HG02610 (cell line): ENCODE results near the gene TIGD7.
"Not testable (repeated sequence)": the region's sequence is repeated elsewhere in the genome, so short reads cannot be mapped to it uniquely, and the experiment has no call there.

Experiments used
- ATAC-seq: cut with Tn5 transposase; IDR thresholded peaks from one replicate; pipeline ENCODE4 v1.9.1; 2021; ENCODE audit warnings: mild to moderate bottlenecking, moderate library complexity; ENCODE audit not compliant: unreplicated experiment

The TIGD7 gene

DNA sequence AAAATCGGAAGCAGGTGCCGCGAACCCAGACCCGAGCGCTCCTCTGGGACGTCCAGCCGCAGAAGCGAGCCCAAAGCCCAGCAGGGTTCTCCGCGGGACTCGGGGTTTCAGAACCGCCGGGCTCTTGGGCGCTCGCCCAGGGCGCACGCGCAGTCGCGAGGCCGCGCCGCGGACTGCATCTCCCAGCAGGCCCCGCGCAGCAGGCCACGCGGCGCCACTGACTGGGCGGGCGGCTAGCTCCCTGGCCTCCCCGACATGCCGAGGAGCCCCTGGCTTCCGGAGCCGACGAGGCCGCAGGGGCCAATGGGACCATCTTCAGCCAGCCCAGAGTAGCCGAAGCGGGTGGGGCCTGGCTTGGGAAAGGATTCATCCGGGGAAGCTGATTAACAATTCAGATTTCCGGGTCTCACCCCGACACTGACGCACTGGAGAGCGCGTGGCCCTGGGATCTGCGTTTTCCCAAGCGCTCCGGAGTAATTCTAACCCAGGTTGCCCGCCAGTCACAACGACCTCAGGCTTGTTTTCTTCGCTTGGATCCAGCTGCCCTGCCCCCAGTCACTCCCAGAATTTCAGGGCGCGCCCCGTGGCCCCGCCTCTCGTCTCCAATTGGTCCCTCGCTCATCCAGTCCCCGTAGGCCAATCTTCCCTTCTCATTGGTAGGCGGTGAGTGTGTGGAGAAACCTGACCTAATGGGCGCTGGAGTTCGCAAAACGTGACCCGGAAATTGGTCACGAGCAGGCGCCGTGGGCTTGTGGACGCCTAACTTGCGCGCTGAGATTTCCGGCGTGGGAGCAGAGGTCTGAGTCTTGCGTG lies 22.3 kb downstream of the TIGD7 start, which contains the start of gene ZNF263:
ZNF263 (plus strand) TSS at position 762 of the 813 bp plus-strand sequence. CDS start 328 bp downstream, outside the sequence.
- ATAC-seq: peak; percentile 82

DNA sequence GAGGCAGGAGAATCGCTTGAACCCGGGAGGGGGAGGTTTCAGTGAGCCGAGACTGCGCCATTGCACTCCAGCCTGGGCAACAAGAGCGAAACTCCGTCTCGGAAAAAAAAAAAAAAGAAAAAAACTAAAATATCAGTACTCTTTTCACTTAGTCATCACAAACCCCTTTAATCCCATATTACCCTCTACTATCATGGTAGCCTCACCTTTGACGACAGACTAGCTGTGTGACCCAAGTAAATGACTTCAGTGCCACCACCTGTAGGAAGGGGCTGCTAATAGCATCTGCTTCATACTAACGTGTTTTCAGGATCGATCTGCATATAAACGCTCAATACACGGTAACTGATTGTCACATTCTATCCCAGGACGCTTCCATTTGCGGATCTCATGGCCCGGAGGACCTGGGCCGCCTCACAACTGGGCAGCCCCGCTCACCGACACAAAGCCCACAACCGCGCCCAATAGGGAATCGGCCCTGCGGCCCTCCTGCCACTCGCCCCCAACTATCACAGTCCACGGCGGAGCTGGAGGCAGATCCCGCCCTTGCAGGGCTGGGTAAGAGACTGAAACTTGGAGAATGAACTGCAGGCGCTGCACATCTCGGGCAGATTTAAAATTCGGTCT lies 23.0 kb downstream of the TIGD7 start:
- ATAC-seq: peak; percentile 23

DNA sequence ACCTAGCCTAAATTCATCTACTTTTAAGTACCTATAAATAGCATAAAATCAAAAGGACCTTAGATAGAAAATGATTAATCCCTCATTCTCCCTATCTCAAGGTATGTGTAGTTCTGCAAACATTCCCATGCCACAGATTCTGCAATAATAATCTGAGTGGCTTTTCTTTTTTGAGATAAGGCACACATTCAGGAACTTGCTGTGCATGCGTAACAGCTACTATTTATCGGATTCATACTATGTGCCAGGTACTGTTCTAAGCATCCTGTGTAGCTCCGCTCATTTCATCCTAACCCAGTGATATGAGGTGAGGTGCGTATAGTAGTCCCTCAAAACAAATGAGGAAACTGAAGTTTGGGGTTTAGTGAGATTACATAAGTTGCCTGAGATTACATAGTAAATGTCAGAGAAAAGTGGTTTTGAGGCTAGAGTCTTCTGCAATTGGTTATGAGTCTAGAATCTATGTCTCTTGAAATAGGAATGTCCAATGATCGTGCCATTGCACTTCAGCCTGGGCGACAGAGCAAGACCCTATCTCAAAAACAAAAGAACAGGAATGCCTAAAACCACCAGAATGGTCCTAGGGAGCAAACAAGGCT lies 23.9 kb downstream of the TIGD7 start:
- no peak for ATAC-seq

DNA sequence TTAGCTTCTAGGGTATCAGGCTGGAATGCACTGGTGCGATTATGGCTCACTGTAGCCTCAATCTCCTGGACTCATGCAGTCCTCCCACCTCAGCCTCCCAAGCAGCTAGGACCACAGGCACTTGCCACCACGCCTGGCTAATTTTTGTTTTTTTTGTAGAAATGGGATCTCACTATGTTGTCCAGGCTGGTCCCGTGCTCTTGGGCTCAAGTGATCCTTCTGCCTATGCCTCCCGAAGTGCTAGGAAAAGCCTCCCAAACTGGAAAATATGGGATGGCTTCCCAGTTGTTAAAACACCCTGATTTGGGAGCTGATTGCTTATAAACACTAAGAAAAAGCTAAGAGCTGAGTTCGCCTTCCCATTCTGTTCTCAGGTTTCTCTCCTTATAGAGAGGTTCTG lies 28.6 kb downstream of the TIGD7 start:
- no peak for ATAC-seq

DNA sequence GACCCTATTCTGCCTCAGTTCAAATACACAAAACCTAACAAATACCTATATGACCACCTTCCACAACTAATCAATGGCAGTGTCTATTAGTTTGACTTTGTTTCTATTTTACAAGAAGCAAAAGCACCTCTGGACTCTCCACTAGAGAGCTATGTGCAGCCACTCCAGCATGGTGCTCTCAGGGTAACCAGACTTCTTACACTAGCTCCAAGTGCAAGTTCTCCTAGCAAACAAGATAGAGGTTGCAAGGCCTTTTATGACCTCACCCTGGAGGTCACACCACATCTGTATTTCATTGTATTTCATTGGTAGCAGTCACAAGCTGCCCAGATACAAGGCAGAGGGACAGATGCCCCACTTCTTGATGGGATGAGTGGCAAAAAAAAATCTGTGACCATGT lies 30.3 kb downstream of the TIGD7 start:
- no peak for ATAC-seq

DNA sequence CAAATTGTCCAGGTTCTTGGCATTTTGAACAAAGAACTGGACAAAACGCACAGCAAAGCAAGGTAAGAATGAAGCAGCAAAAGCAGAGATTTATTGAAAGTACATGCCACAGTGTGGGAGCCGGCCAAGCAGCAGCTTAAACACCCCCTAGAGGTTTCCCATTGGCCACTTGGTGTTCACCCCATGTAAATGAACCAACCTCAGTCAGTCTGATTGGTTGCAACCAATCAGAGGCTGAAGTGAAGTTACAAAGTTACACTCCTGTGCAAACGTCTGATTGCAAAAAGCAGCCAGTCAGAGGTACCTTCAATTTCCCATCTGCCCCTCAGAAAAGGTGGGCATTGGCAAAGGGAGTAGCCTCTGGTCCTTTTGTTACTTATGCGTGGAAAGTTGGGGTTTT lies 30.7 kb downstream of the TIGD7 start:
- ATAC-seq: no peak

DNA sequence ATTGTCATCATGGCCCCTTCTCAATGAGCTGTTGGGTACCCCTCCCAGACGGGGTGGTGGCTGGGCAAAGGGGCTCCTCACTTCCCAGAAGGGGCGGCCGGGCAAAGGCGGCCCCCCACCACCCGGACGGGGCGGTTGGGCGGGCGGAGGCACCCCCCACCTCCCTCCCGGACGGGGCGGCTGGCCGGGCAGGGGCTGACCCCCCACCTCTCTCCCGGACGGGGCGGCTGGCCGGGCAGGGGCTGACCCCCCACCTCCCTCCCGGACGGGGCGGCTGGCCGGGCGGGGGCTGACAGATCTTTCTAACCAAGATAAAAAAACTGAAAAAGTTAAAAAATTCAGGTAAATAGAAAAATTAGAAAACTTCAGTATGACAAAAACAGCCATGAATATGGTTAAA lies 33.9 kb downstream of the TIGD7 start:
- ATAC-seq: not testable (repeated sequence)

DNA sequence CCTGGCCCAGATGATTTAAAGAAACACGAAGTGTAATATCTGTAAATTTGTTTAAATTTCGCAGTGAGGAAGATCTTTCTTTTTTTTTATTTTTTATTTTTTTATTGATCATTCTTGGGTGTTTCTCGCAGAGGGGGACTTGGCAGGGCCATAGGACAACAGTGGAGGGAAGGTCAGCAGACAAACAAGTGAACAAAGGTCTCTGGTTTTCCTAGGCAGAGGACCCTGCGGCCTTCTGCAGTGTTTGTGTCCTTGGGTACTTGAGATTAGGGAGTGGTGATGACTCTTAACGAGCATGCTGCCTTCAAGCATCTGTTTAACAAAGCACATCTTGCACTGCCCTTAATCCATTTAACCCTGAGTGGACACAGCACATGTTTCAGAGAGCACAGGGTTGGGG lies 34.5 kb downstream of the TIGD7 start:
- not testable (repeated sequence) for ATAC-seq

DNA sequence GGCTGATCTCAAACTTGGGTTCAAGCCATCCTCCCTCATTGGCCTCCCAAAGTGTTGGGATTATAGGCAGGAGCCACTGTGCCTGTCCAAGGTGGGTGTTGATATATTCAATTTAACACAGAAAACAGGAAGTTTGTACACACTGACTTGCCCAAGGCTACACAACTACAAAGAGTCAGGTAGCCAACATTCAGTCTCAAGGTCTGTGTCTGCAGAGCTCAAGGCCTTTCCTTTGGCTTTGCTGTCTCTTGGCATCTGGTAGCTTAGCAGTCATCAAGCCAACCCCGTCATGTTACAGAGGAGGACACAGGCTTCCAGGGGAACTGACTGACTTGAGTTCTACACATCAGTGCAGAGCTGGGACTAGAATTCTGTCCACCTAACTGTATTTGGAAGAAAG lies 36.9 kb downstream of the TIGD7 start:
- ATAC-seq: no peak

DNA sequence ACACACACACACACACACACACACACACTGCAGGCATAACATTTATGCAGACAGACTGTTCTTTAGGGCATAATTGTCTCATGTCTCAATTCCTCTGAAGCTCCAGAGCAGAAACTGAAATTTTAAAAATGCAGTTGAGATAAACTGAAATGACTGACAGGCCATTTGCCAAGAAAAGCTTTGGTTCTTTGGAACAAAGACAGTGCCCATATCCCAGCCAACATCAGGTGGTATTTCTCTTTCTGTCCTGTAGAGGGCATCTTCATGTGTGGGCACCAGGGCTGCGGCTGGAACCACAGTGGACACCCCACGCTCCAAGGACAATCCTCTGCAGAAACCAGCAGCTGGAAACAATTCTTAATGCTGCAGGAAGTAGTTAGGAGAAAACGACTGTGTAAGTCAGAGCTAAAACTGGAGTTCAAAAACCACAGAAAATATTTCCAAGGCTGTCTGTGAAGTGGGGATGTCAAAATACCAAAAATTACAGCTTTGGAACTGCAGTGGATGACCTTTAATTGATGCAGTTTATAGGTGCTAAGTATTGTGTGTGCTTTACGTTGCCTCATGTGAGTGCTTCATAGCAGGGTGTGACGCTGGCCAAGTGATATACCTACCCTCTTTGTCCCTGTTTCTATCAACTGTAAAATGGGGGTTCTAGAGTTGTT lies 38.2 kb downstream of the TIGD7 start:
- no peak for ATAC-seq

DNA sequence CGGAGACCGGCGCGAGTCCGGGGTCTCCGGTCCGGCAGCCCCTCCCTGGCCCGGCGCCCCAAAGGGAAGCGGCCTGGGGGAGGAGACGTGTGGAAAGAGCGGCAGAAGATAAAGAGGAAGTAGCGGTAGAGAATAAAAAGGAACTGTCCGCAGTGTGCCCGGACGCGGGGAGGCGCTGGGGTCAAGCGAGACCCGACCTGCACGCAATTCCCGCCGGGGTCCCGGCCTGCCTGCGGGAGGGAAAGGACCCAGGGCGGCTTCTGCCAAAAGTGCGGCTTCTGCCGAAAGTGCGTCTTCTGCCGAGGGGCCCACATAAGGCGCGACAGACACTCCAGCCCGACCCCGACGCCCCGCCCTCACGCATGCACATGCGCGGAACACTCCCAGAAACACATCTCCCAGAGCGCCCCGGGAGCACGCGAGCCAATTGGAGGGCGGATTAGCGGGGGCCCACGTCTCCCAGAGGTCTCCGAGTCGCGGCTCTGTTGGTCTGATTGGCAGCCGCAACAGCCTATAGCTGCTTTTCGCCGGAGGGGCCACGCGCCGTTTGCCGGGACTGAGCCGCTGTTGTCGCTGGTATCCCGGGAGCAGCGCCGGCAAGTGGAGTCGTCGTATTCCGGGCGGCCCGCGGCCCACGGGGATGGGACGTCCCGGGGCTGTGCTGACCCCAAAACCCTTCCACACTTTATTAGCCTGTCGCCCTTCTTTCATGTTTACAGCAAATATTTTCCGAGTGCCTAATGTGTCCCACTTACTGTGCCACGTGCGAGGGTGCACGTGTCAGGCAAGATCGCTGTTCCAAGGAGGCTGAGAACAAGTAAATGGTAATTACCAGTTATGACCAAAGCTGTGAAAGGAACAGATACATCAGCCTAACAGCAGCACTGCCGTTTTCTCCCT lies 40.8 kb downstream of the TIGD7 start:
- peak; percentile 85 for ATAC-seq

DNA sequence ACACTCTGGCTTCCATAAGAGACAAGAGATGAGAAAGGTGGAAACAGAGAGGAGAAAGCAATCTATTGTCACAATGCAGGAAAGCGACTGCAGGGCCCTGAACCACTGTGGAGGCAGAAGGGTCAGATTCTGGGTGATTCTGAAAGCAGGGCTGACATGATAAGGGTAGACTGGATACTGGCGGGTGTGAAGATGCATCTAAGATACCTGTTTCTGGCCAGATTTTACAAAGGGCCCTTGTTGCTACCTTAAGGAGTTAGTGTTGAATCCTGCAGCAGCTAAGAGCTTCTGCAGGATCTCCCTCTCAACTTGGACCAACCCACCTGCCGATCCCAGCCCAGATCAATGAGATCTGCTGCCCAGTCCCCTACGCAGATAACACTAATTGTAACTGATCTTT lies 42.7 kb downstream of the TIGD7 start:
- ATAC-seq: no peak

DNA sequence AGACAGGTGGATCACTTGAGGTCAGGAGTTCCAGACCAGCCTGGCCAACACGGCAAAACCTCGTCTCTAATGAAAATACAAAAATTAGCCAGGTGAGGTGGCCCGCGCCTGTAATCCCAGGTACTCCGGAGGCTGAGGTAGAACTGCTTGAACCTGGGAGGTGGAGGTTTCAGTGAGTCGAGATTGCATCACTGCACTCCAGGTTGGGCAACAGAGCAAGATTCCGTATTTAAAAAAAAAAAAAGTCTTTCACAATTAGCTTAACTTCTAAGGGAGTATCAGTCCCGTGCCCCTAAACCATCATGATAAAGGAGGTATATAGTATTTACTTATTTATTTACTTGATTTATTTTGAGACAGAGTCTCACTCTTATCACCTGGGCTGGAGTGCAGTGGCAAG lies 45.4 kb downstream of the TIGD7 start:
- ATAC-seq: no peak

DNA sequence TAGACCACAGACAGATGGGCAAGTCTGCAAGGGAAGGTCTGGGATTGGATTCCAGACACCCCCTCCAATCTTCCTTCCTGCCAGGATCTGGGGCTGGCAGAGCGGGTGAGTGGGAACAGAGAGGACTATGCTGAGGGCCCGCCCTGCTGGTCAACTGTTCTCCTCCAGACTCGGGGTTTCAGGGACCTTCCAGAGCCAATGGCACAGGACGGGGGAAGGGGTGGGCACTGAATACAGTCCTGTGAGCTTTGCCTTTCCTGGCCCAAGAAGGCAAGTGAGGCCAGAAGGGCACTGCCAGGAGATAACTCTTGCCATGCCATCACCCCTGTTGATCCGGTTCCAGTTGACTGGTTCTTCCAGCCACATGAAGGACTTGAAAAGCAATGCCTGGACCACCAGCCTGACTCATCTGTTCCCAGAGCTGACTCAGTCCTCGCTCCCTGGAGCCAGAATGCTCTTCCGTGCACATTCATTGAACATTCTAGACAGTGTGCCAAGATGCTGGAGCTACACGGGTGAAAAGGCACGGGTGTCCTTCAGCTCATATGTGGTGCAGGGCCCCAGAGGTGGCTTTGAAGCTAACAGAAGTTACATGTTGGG lies 48.3 kb downstream of the TIGD7 start:
- no peak for ATAC-seq

DNA sequence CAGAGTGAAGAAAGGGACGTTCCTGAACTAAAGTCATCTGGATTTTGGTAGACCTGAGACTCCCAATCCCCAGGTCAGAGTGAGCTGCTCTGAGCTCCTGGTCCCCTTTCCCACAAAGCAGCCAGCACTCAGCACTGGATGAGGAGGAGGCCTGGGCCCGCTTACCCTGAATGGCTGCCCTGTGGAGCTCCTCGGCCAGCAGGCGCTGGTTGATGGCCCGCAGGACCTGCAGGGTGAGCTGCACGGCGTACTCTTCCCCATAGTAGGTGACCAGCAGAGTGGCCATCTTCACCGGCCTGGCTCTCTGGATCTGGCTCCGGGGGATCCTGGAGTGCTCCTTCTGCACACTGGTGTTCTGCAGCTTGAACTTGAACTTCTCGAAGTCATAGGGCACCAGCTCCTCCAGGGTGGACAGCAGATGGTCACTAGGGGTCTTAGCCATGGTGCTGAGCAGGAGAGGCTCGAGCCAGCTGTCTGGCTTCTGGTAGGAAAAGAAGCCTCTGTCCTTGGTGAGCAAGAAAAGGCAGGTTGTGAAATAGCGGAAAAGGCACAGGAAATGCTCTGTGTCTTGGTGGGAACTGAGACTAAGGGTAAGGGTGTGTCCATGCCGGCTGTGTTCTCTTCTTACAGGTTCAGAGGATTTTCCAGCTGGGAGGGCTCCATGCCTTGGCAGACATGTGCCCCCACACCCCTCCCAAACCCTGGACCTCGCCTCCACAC lies 48.9 kb downstream of the TIGD7 start, which contains the start of gene MEFV:
MEFV (minus strand) TSS at position 488 of the 720 bp plus-strand sequence; CDS start at position 442, 46 bp downstream.
- no peak for ATAC-seq

DNA sequence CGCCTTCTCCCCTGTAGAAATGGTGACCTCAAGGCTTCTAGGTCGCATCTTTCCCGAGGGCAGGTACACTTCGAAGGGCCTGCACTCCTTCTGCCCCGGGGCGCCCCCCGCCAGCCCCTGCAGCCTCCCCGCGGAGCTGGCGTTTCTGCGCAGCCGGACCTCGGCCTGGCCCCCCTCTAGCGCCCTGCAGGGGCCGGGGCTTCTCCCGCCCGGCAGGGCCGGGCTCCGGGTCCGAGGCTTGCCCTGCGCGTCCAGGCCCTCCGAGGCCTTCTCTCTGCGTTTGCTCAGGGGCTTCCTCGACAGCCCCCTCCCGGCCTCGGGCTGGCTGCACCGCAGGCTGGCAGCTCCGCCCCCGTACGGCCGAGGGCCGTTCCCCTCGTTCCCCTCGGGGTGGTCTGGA lies 50.9 kb downstream of the TIGD7 start:
- ATAC-seq: no peak

DNA sequence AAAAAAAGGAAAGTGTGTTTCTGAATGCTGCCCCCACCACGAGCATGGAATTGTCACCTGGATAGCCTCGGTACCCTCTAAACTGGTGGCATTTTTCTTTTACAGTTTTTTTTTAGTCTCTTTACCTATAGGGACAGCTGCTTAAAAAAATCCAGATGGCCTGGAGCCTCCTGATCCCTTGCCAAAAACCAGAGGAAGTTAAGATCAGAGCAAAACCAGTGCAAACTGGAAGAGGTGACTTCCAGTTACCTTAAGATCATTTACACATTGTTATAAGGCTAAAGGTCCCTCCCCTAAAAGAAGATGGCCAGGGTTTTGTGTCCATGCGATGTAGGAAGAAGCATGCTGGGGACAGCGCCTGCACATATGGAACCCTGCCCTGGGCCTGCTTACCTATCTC lies 52.3 kb downstream of the TIGD7 start:
- no peak for ATAC-seq

DNA sequence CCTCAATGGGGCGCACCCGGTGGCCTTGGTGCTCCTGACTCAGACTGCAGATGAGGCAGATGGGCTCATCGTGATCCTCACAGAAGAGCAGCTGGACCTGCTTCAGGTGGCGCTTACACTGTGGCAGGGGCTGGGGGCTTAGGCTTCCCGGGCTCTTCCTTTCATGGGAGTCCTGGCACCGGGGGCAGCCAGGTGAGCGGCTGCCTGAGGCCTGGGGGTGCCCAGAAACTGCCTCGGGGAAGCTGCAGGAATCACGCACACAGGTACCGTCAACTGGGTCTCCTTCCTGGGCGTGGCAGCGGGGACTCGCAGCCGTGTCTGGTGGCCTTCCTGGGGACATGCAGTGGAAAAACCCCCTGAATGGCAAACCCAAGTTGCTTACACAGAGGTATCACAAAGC lies 55.8 kb downstream of the TIGD7 start:
- no peak for ATAC-seq

DNA sequence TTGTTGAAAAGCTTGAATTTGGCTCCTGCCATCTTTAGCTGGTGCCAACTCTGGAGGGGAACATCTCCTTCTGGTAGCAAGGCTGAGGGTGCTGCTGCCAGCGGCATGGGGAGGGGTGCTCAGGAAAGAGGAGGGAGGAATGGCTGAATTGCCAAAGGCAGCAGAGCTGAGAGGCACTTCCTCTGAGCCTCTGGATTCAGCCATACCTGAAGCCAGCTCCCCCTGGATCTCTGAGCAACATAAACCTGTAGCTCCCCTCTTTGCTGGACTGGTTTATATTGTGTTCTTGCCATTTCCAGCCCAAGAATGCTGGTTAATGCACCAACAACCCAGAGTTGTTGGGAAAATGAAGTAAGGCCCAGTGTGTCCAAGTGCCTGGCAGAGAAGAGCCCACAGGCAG lies 56.2 kb downstream of the TIGD7 start:
- ATAC-seq: no peak
